Transverse colon (tissue), 4 donors: Measurements from ENCODE around the gene GIMAP8.

Source experiments
- POLR2A ChIP-seq: fragments of 450-650 bp; IDR thresholded peaks from one replicate; pipeline ENCODE4 v1.6.1; 2016; ENCODE audit warnings: antibody characterized with exemption, mild to moderate bottlenecking, moderate library complexity
- POLR2AphosphoS5 ChIP-seq, 3 donors: sonication (generic); formaldehyde crosslinking; IDR thresholded peaks; one replicate each; pipeline ENCODE4 v1.6.1; 2016; ENCODE audit warnings: antibody characterized with exemption in 3 of 3
- TF ChIP-seq, protein P1 (sequence below), 5 experiments: fragments of 200-600 bp in 3 of 5; fragments of 450-650 bp in 2 of 5; sonication (generic) in 3 of 5; IDR thresholded peaks; 1 replicate in 2 of 5; 2 replicates in 3 of 5; pipeline ENCODE4 v1.5.1; 2016 to 2017; ENCODE audit warnings: antibody characterized with exemption in 5 of 5, inconsistent platforms in 3 of 5, mild to moderate bottlenecking in 2 of 5, moderate library complexity in 1 of 5

DNA sequence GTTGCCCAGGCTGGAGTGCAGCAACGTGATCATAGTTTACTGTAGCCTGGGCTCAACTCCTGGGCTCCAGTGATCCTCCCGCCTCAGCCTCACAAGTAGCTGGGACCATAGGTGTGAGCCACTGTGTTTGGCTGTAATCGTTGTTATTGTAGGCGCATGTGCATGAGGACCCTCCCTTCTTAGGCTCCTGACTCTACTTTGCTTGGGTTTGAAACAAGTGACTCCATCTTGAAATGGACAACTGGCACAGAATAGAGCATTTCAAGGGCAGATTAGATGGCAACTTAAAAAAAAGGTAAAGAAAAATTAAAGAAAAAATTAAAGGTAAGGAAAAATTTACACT, 15.4 kb upstream of the GIMAP8 start:
- TF ChIP-seq POLR2A (no peak), POLR2AphosphoS5 (IDR thresholded peaks at IDR 0.05) (no peak)
- TF ChIP-seq, protein P1, sequence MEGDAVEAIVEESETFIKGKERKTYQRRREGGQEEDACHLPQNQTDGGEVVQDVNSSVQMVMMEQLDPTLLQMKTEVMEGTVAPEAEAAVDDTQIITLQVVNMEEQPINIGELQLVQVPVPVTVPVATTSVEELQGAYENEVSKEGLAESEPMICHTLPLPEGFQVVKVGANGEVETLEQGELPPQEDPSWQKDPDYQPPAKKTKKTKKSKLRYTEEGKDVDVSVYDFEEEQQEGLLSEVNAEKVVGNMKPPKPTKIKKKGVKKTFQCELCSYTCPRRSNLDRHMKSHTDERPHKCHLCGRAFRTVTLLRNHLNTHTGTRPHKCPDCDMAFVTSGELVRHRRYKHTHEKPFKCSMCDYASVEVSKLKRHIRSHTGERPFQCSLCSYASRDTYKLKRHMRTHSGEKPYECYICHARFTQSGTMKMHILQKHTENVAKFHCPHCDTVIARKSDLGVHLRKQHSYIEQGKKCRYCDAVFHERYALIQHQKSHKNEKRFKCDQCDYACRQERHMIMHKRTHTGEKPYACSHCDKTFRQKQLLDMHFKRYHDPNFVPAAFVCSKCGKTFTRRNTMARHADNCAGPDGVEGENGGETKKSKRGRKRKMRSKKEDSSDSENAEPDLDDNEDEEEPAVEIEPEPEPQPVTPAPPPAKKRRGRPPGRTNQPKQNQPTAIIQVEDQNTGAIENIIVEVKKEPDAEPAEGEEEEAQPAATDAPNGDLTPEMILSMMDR (IDR thresholded peaks at IDR 0.05): no peak
